Gastrocnemius medialis (tissue), 4 donors: ENCODE results near the gene PPRC1.

Experiments used
- CTCF ChIP-seq, 5 experiments: fragments of 450-650 bp in 3 of 5; fragments of 200-600 bp in 2 of 5; sonication (generic) in 2 of 5; IDR thresholded peaks in 4 of 5; conservative IDR thresholded peaks in 1 of 5; 1 replicate in 4 of 5; 2 replicates in 1 of 5; pipeline ENCODE4 v1.5.1; 2016 to 2019; ENCODE audit warnings: antibody characterized with exemption in 5 of 5, mild to moderate bottlenecking in 3 of 5, moderate library complexity in 3 of 5
- POLR2A ChIP-seq, 2 donors: fragments of 450-650 bp; IDR thresholded peaks; one replicate each; pipeline ENCODE4 v1.6.1; 2017; ENCODE audit warnings: antibody characterized with exemption in 2 of 2, mild to moderate bottlenecking in 2 of 2, moderate library complexity in 2 of 2

- TF ChIP-seq CTCF (IDR thresholded peaks at IDR 0.05 in 4 of 5, conservative IDR thresholded peaks at IDR 0.05 in 1 of 5) (no peak), POLR2A (IDR thresholded peaks at IDR 0.05) (no peak)
Measured at GRCh38 chr10:102083541-102083940, 49.3 kb upstream of the PPRC1 start.
